AG20443 (cell line): ENCODE results near the gene CFAP97D1.
A peak's percentile ranks its signal among the peaks of the same experiment; 100 is the strongest.
"Not testable (repeated sequence)": the region's sequence is repeated elsewhere in the genome, so short reads cannot be mapped to it uniquely, and the experiment has no call there.

ENCODE experiments used
- DNase-seq: peaks from one replicate; pipeline ENCODE4 v3.0.0; 2012; ENCODE audit warnings: low spot score, mixed read lengths

Gene CFAP97D1

GRCh38 chr17:43798024-43798423 is 17.8 kb downstream of the CFAP97D1 start:
- DNase-seq, result not testable (repeated sequence)

- no peak for DNase-seq
Observed at GRCh38 chr17:43799047-43799446, 18.8 kb downstream of the CFAP97D1 start.

- no peak for DNase-seq
Observed at GRCh38 chr17:43800736-43801135, 20.5 kb downstream of the CFAP97D1 start.

GRCh38 chr17:43801844-43802243 is 21.6 kb downstream of the CFAP97D1 start:
- DNase-seq, result no peak

- no peak for DNase-seq
Observed at GRCh38 chr17:43803758-43804157, 23.5 kb downstream of the CFAP97D1 start.

- DNase-seq, result no peak
Observed at GRCh38 chr17:43805117-43805516, 24.9 kb downstream of the CFAP97D1 start.

- no peak for DNase-seq
Observed at GRCh38 chr17:43808076-43808475, 27.8 kb downstream of the CFAP97D1 start.

GRCh38 chr17:43809121-43809520 is 28.9 kb downstream of the CFAP97D1 start:
- DNase-seq, result no peak

- DNase-seq, result no peak
Observed at GRCh38 chr17:43810226-43810715, 30.0 kb downstream of the CFAP97D1 start.

- no peak for DNase-seq
Observed at GRCh38 chr17:43810823-43811222, 30.6 kb downstream of the CFAP97D1 start.

- no peak for DNase-seq
Observed at GRCh38 chr17:43812396-43813265, 32.4 kb downstream of the CFAP97D1 start.

- no peak for DNase-seq
Observed at GRCh38 chr17:43813386-43813785, 33.2 kb downstream of the CFAP97D1 start.

GRCh38 chr17:43814026-43814425 is 33.8 kb downstream of the CFAP97D1 start:
- no peak for DNase-seq

- DNase-seq, result peak; percentile 83
Observed at GRCh38 chr17:43814714-43815113, 34.5 kb downstream of the CFAP97D1 start.

- no peak for DNase-seq
Observed at GRCh38 chr17:43816336-43817320, 36.4 kb downstream of the CFAP97D1 start.

- DNase-seq, result no peak
Observed at GRCh38 chr17:43817826-43818225, 37.6 kb downstream of the CFAP97D1 start.

GRCh38 chr17:43818966-43819365 is 38.7 kb downstream of the CFAP97D1 start:
- DNase-seq, result no peak

- no peak for DNase-seq
Observed at GRCh38 chr17:43820759-43821158, 40.5 kb downstream of the CFAP97D1 start.

- DNase-seq, result no peak
Observed at GRCh38 chr17:43822570-43823190, 42.4 kb downstream of the CFAP97D1 start.

GRCh38 chr17:43823350-43824084 is 43.3 kb downstream of the CFAP97D1 start:
- DNase-seq, result no peak

GRCh38 chr17:43825567-43825966 is 45.3 kb downstream of the CFAP97D1 start:
- no peak for DNase-seq
